ENCODE results near the gene JAZF1.

JAZF1 gene

GRCh38 chr7:27953361-27953760 is 227.2 kb downstream of the JAZF1 start:
- H3K27ac ChIP-seq (ENCODE audit: low read depth, low read length): no peak overlapping the region
- no peak overlapping the region for H3K4me2 ChIP-seq (ENCODE audit: low read length)
- H3K27me3 ChIP-seq (ENCODE audit: control insufficient read depth, low read length): no peaks in the 10 kb centered on the region
- H3K9me2 ChIP-seq (replicated peaks; ENCODE audit: control insufficient read depth, low read length): no peaks in the 10 kb centered on the region
- no peaks in the 10 kb centered on the region for H3K4me1 ChIP-seq (ENCODE audit: control insufficient read depth, low read length)
- H3K79me2 ChIP-seq (ENCODE audit: control insufficient read depth, low read length): no peaks in the 10 kb centered on the region
- no peaks in the 10 kb centered on the region for H3F3A ChIP-seq (ENCODE audit: control insufficient read depth, insufficient read depth)
- H4K20me1 ChIP-seq (ENCODE audit: control insufficient read depth, insufficient read depth, low read depth, low read length): no peaks in the 10 kb centered on the region
- no peak overlapping the region for H3K4me3 ChIP-seq (ENCODE audit: low read length)
- no peaks in the 10 kb centered on the region for H3K9me3 ChIP-seq (ENCODE audit: control insufficient read depth, insufficient read depth, low read length)
- H3K36me3 ChIP-seq (ENCODE audit: control insufficient read depth, low read length): no peaks in the 10 kb centered on the region
- TF ChIP-seq EZH2phosphoT487 (IDR thresholded peaks at IDR 0.05; ENCODE audit: borderline replicate concordance, low read length): no peak

GRCh38 chr7:27952456-27953285 is 227.9 kb downstream of the JAZF1 start:
- no peaks in the 10 kb centered on the region for H3K36me3 ChIP-seq (ENCODE audit: control insufficient read depth, low read length)
- H3K4me3 ChIP-seq (ENCODE audit: low read length): no peak overlapping the region
- H3K27ac ChIP-seq (ENCODE audit: low read depth, low read length): no peak overlapping the region
- no peaks in the 10 kb centered on the region for H4K20me1 ChIP-seq (ENCODE audit: control insufficient read depth, insufficient read depth, low read depth, low read length)
- H3K4me1 ChIP-seq (ENCODE audit: control insufficient read depth, low read length): no peaks in the 10 kb centered on the region
- no peaks in the 10 kb centered on the region for H3K9me3 ChIP-seq (ENCODE audit: control insufficient read depth, insufficient read depth, low read length)
- H3F3A ChIP-seq (ENCODE audit: control insufficient read depth, insufficient read depth): no peaks in the 10 kb centered on the region
- H3K79me2 ChIP-seq (ENCODE audit: control insufficient read depth, low read length): no peaks in the 10 kb centered on the region
- H3K4me2 ChIP-seq (ENCODE audit: low read length): no peak overlapping the region
- no peaks in the 10 kb centered on the region for H3K9me2 ChIP-seq (replicated peaks; ENCODE audit: control insufficient read depth, low read length)
- H3K27me3 ChIP-seq (ENCODE audit: control insufficient read depth, low read length): no peaks in the 10 kb centered on the region
- TF ChIP-seq CTCF (IDR thresholded peaks at IDR 0.05; ENCODE audit: low read depth, low read length, poor library complexity, severe bottlenecking) (no peak), EZH2phosphoT487 (IDR thresholded peaks at IDR 0.05; ENCODE audit: borderline replicate concordance, low read length) (no peak)

GRCh38 chr7:27950123-27950522 is 230.5 kb downstream of the JAZF1 start:
- H3K79me2 ChIP-seq (ENCODE audit: control insufficient read depth, low read length): no peaks in the 10 kb centered on the region
- no peaks in the 10 kb centered on the region for H3F3A ChIP-seq (ENCODE audit: control insufficient read depth, insufficient read depth)
- no peak for TF ChIP-seq EZH2phosphoT487 (IDR thresholded peaks at IDR 0.05; ENCODE audit: borderline replicate concordance, low read length)
- no peaks in the 10 kb centered on the region for H3K36me3 ChIP-seq (ENCODE audit: control insufficient read depth, low read length)
- H3K27ac ChIP-seq (ENCODE audit: low read depth, low read length): no peak overlapping the region
- no peak overlapping the region for H3K4me3 ChIP-seq (ENCODE audit: low read length)
- H4K20me1 ChIP-seq (ENCODE audit: control insufficient read depth, insufficient read depth, low read depth, low read length): no peaks in the 10 kb centered on the region
- no peak overlapping the region for H3K4me2 ChIP-seq (ENCODE audit: low read length)
- H3K9me3 ChIP-seq (ENCODE audit: control insufficient read depth, insufficient read depth, low read length): no peaks in the 10 kb centered on the region
- no peaks in the 10 kb centered on the region for H3K4me1 ChIP-seq (ENCODE audit: control insufficient read depth, low read length)
- H3K9me2 ChIP-seq (replicated peaks; ENCODE audit: control insufficient read depth, low read length): no peaks in the 10 kb centered on the region
- no peaks in the 10 kb centered on the region for H3K27me3 ChIP-seq (ENCODE audit: control insufficient read depth, low read length)

- H3K9me2 ChIP-seq (replicated peaks; ENCODE audit: control insufficient read depth, low read length): no peaks in the 10 kb centered on the region
- H3F3A ChIP-seq (ENCODE audit: control insufficient read depth, insufficient read depth): no peaks in the 10 kb centered on the region
- no peaks in the 10 kb centered on the region for H3K79me2 ChIP-seq (ENCODE audit: control insufficient read depth, low read length)
- H3K4me1 ChIP-seq (ENCODE audit: control insufficient read depth, low read length): no peaks in the 10 kb centered on the region
- H3K9me3 ChIP-seq (ENCODE audit: control insufficient read depth, insufficient read depth, low read length): no peaks in the 10 kb centered on the region
- H3K4me2 ChIP-seq (ENCODE audit: low read length): no peak overlapping the region
- H3K27me3 ChIP-seq (ENCODE audit: control insufficient read depth, low read length): no peaks in the 10 kb centered on the region
- H3K4me3 ChIP-seq (ENCODE audit: low read length): no peak overlapping the region
- no peak overlapping the region for H3K27ac ChIP-seq (ENCODE audit: low read depth, low read length)
- H3K36me3 ChIP-seq (ENCODE audit: control insufficient read depth, low read length): no peaks in the 10 kb centered on the region
- no peak for TF ChIP-seq EZH2phosphoT487 (IDR thresholded peaks at IDR 0.05; ENCODE audit: borderline replicate concordance, low read length)
- TF ChIP-seq CTCF (IDR thresholded peaks at IDR 0.05; ENCODE audit: low read depth, low read length, poor library complexity, severe bottlenecking): no peak
- no peaks in the 10 kb centered on the region for H4K20me1 ChIP-seq (ENCODE audit: control insufficient read depth, insufficient read depth, low read depth, low read length)
Measured at GRCh38 chr7:27948861-27949260, 231.7 kb downstream of the JAZF1 start.

All from DOHH2 (cell line).